ENCODE data around the gene ZNF397.

ZNF397 gene

DNA sequence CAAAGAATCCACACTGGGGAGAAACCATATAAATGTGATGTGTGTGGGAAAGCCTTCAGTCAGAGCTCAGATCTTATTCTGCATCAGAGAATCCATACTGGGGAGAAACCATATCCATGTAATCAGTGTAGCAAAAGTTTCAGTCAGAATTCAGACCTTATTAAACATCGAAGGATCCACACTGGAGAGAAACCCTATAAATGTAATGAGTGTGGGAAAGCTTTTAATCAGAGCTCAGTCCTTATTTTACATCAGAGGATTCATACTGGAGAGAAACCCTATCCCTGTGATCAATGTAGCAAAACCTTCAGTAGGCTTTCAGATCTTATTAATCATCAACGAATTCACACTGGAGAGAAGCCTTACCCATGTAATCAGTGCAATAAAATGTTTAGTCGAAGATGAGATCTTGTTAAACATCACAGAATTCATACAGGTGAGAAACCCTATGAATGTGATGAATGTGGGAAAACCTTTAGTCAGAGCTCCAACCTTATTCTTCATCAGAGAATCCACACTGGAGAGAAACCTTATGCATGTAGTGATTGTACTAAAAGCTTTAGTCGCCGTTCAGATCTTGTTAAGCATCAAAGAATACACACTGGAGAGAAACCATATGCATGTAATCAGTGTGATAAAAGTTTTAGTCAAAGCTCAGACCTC lies 65.9 kb downstream of the ZNF397 start:
- no peak for DNase-seq

Data from NCI-H187 treated with DMSO at 0.1 percent for 48 hours (cell line).